Fibroblast of peridontal ligament (primary cell): Measurements from ENCODE around the gene ADAMTS17.

Experiments used
- DNase-seq: peaks from one replicate; pipeline ENCODE4 v3.0.0-alpha.2; 2010; ENCODE audit errors: extremely low read depth

The ADAMTS17 gene

GRCh38 chr15:100198442-100198841 is 143.3 kb downstream of the ADAMTS17 start:
- no peak for DNase-seq

GRCh38 chr15:100196326-100197058 is 145.3 kb downstream of the ADAMTS17 start:
- no peak for DNase-seq

GRCh38 chr15:100194996-100195395 is 146.8 kb downstream of the ADAMTS17 start:
- no peak for DNase-seq

GRCh38 chr15:100193277-100193860 is 148.4 kb downstream of the ADAMTS17 start:
- DNase-seq, result no peak

GRCh38 chr15:100192097-100193080 is 149.4 kb downstream of the ADAMTS17 start:
- DNase-seq, result no peak

- DNase-seq, result no peak
Observed at GRCh38 chr15:100191161-100191560, 150.6 kb downstream of the ADAMTS17 start.

- DNase-seq, result no peak
Observed at GRCh38 chr15:100190675-100191074, 151.1 kb downstream of the ADAMTS17 start.

GRCh38 chr15:100189849-100190248 is 151.9 kb downstream of the ADAMTS17 start:
- no peak for DNase-seq

- DNase-seq, result no peak
Observed at GRCh38 chr15:100189319-100189718, 152.5 kb downstream of the ADAMTS17 start.

- no peak for DNase-seq
Observed at GRCh38 chr15:100187677-100188076, 154.1 kb downstream of the ADAMTS17 start.

- no peak for DNase-seq
Observed at GRCh38 chr15:100186960-100187359, 154.8 kb downstream of the ADAMTS17 start.

- no peak for DNase-seq
Observed at GRCh38 chr15:100186366-100186765, 155.4 kb downstream of the ADAMTS17 start.

- no peak for DNase-seq
Observed at GRCh38 chr15:100183921-100184495, 157.8 kb downstream of the ADAMTS17 start.

GRCh38 chr15:100180921-100181320 is 160.9 kb downstream of the ADAMTS17 start:
- DNase-seq, result no peak

GRCh38 chr15:100175406-100176114 is 166.2 kb downstream of the ADAMTS17 start:
- no peak for DNase-seq

- no peak for DNase-seq
Observed at GRCh38 chr15:100174904-100175275, 166.9 kb downstream of the ADAMTS17 start.

- no peak for DNase-seq
Observed at GRCh38 chr15:100174159-100174903, 167.4 kb downstream of the ADAMTS17 start.

- no peak for DNase-seq
Observed at GRCh38 chr15:100172356-100173024, 169.3 kb downstream of the ADAMTS17 start.

GRCh38 chr15:100171411-100171810 is 170.4 kb downstream of the ADAMTS17 start:
- DNase-seq, result no peak
